Measurements from ENCODE around the gene ERMARD. TPM values are rescaled to one million over a fixed set of nuclear protein-coding genes. Genes with fewer than 3 reads are reported as not detected.

ERMARD gene
- total RNA-seq, 2 experiments from 2014 or later, result 23.2 to 42.3 TPM

DNA sequence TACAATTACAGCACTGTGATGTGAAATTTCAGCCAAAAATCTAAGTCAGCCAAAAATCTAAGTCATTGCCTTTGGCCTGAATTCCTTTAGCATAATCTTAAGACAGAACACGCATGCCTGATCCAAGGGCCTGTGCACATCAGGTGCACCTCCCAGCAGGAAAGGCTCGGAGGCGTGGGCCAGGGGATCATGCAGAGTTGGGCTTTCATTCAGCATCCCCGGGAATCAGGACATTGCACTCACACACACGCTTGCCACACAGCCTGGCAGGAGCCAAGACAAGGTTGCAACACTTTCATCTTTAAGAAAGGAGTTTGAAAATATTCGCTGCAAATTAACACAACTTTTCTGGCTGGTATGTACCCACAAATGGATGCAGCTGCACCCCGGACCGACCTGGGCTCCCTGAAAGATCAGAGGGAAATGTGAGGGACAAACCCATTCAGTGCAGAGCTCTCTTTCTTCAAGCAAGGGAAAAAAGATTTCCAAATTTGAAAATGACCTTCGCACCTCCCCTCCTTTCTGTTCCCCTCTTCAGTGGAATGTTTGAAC lies 48.8 kb downstream of the ERMARD start:
- no peak overlapping the region for H3K4me2 ChIP-seq (ENCODE audit: low read length)
- no peaks in the 10 kb centered on the region for H3K9me3 ChIP-seq (ENCODE audit: low read length)
- TF ChIP-seq, protein P1, sequence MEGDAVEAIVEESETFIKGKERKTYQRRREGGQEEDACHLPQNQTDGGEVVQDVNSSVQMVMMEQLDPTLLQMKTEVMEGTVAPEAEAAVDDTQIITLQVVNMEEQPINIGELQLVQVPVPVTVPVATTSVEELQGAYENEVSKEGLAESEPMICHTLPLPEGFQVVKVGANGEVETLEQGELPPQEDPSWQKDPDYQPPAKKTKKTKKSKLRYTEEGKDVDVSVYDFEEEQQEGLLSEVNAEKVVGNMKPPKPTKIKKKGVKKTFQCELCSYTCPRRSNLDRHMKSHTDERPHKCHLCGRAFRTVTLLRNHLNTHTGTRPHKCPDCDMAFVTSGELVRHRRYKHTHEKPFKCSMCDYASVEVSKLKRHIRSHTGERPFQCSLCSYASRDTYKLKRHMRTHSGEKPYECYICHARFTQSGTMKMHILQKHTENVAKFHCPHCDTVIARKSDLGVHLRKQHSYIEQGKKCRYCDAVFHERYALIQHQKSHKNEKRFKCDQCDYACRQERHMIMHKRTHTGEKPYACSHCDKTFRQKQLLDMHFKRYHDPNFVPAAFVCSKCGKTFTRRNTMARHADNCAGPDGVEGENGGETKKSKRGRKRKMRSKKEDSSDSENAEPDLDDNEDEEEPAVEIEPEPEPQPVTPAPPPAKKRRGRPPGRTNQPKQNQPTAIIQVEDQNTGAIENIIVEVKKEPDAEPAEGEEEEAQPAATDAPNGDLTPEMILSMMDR (conservative IDR thresholded peaks at IDR 0.05; ENCODE audit: low read length), result no peak
- TF ChIP-seq EZH2phosphoT487 (IDR thresholded peaks at IDR 0.05; ENCODE audit: borderline replicate concordance, low read depth, low read length), result no peak
- H3K4me1 ChIP-seq (ENCODE audit: insufficient read depth, low read length, poor library complexity, severe bottlenecking), result peaks cover 13% of the 10 kb centered on the region
- no peaks in the 10 kb centered on the region for H4K20me1 ChIP-seq (ENCODE audit: insufficient read depth, low read length)
- no peak overlapping the region for H2AFZ ChIP-seq (ENCODE audit: low read length)
- no TSS peak for BruUV-seq (replicated peaks)
- CTCF ChIA-PET (ENCODE audit: unreplicated experiment), result no interaction called here
- no peaks in the 10 kb centered on the region for H3K9me2 ChIP-seq (ENCODE audit: insufficient read depth, low read length)
- POLR2A ChIA-PET, result no interaction called here
- H3K27ac ChIP-seq (ENCODE audit: low read depth, low read length, poor library complexity, severe bottlenecking), result no peak overlapping the region
- no peak overlapping the region for H3K4me3 ChIP-seq (ENCODE audit: low read depth, low read length, poor library complexity, severe bottlenecking)
- no peaks in the 10 kb centered on the region for H3K36me3 ChIP-seq (ENCODE audit: insufficient read depth, low read length)
- DNase-seq (ENCODE audit: low spot score), result no peak
- H3K79me2 ChIP-seq (ENCODE audit: insufficient read depth, low read depth, low read length), result no peaks in the 10 kb centered on the region
- intact Hi-C loops (cut with micrococcal nuclease; ENCODE audit: unreplicated experiment), result no loop called here

DNA sequence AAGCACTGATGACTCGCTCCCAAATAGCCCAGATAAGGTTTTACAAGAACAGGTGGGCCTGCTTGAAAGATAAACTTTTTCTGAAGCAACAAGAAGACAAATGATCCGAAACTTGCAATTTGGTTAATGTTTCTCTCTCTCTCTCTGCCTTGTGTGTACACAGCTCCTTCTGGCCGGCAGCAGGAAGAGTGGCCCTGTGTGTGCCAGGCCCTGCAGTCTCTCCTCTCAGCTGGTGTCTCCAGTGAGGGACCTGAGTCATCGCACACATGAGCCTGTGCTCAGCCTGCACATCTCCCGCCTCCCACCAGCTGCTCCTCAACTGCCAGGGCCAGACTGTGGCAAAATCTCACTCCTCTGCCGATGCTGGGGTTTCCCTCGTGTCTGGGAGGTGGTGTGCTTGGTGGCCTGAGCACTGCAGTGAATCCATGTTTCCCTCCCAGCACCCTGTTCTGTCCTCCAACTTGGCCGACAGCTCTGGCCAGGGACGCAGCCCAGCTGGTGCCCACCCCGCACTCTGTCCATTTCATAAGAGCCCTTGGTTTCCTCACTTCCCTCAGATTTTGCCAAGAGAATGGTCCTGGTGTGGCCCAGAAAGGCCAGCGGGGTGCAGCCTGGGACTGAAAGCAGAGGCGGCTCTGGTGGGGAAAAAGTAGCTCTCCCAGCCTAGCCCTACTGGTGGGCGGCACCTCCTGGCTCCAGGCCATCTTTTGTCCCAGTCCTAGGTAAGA lies 49.4 kb downstream of the ERMARD start:
- Histone ChIP-seq H4K20me1 (ENCODE audit: insufficient read depth, low read length) (no peaks in the 10 kb centered on the region), H3K4me1 (ENCODE audit: insufficient read depth, low read length, poor library complexity, severe bottlenecking) (peaks cover 13% of the 10 kb centered on the region), H2AFZ (ENCODE audit: low read length) (no peak overlapping the region), H3K27ac (ENCODE audit: low read depth, low read length, poor library complexity, severe bottlenecking) (no peak overlapping the region), H3K4me2 (ENCODE audit: low read length) (no peak overlapping the region), H3K79me2 (ENCODE audit: insufficient read depth, low read depth, low read length) (no peaks in the 10 kb centered on the region), H3K36me3 (ENCODE audit: insufficient read depth, low read length) (no peaks in the 10 kb centered on the region), H3K9me3 (ENCODE audit: low read length) (no peaks in the 10 kb centered on the region), H3K4me3 (ENCODE audit: low read depth, low read length, poor library complexity, severe bottlenecking) (no peak overlapping the region), H3K9me2 (ENCODE audit: insufficient read depth, low read length) (no peaks in the 10 kb centered on the region)
- ChIA-PET POLR2A (no interaction called here), CTCF (ENCODE audit: unreplicated experiment) (interaction anchor here (1.0 kb wide), 1 partner anchor 10 kb away, joined by 3 read pairs; no protein-coding TSS in a partner anchor)
- intact Hi-C loops (cut with micrococcal nuclease; ENCODE audit: unreplicated experiment), result no loop called here
- no peak for DNase-seq (ENCODE audit: low spot score)
- TF ChIP-seq, protein P1 (conservative IDR thresholded peaks at IDR 0.05; ENCODE audit: low read length), result no peak
- TF ChIP-seq EZH2phosphoT487 (IDR thresholded peaks at IDR 0.05; ENCODE audit: borderline replicate concordance, low read depth, low read length), result no peak
- BruUV-seq (replicated peaks), result no TSS peak
